CD4-positive, alpha-beta T cell (primary cell): Measurements from ENCODE around the gene CORO1C. TPM values are rescaled to one million over a fixed set of nuclear protein-coding genes. Genes with fewer than 3 reads are reported as not detected.

Experiments
- ATAC-seq: fragments of 200-7000 bp; cut with Tn5 transposase; one replicate; pipeline ENCODE4 v1.10.0; 2022; ENCODE audit warnings: mild to moderate bottlenecking; ENCODE audit not compliant: poor library complexity
- CTCF ChIA-PET: fragments of 350-600 bp; sonication (Branson Sonifier 250); formaldehyde crosslinking; loops from one replicate; lab custom pipeline; 2021; ENCODE audit warnings: antibody characterized with exemption, inconsistent platforms; lab: Charles Lee
- POLR2A ChIA-PET: fragments of 350-600 bp; sonication (Branson Sonifier 250); formaldehyde crosslinking; loops from one replicate; lab custom pipeline; 2021; ENCODE audit warnings: antibody characterized with exemption, inconsistent platforms; lab: Charles Lee
- DNase-seq, 14 experiments: peaks; one replicate each; pipeline ENCODE4 v3.0.0-alpha.2; 2013 to 2020; ENCODE audit warnings: mixed read lengths in 2 of 14
- H3K27ac ChIP-seq, 2 donors: one replicate each; pipeline versions ENCODE4 v1.5.1 to v1.7.0; 2013; ENCODE audit warnings: low read length in 2 of 2, low read depth in 1 of 2, mild to moderate bottlenecking in 1 of 2
- H3K27me3 ChIP-seq, 2 experiments: 1 replicate in 1 of 2; 2 replicates in 1 of 2; pipeline versions ENCODE4 v1.6.1 to v1.7.0; 2013; ENCODE audit warnings: low read length in 2 of 2, control low read depth in 1 of 2, mild to moderate bottlenecking in 1 of 2, moderate library complexity in 1 of 2; ENCODE audit not compliant: insufficient read depth in 2 of 2, control insufficient read depth in 1 of 2
- H3K36me3 ChIP-seq: one replicate; pipeline ENCODE4 v1.6.1; 2013; ENCODE audit warnings: low read length, control low read depth; ENCODE audit not compliant: insufficient read depth
- H3K4me1 ChIP-seq: one replicate; pipeline ENCODE4 v1.6.1; 2013; ENCODE audit warnings: low read length, control low read depth; ENCODE audit not compliant: insufficient read depth
- H3K4me3 ChIP-seq: one replicate; pipeline ENCODE4 v1.5.1; 2013; ENCODE audit warnings: mild to moderate bottlenecking, low read length, moderate library complexity
- H3K9me3 ChIP-seq, 2 experiments: 1 replicate in 1 of 2; 2 replicates in 1 of 2; pipeline versions ENCODE4 v1.6.1 to v1.7.0; 2013; ENCODE audit warnings: low read length in 2 of 2, mild to moderate bottlenecking in 2 of 2, control low read depth in 1 of 2, moderate library complexity in 1 of 2; ENCODE audit not compliant: control insufficient read depth in 1 of 2, insufficient read depth in 1 of 2
- H3K27ac Mint-ChIP-seq: one replicate; pipeline ENCODE4 v1.8.0; 2020; ENCODE audit warnings: mixed read lengths
- H3K27me3 Mint-ChIP-seq: one replicate; pipeline ENCODE4 v1.8.0; 2021; ENCODE audit warnings: mixed read lengths
- H3K36me3 Mint-ChIP-seq: one replicate; pipeline ENCODE4 v1.8.0; 2021; ENCODE audit warnings: low read depth, mixed read lengths
- H3K4me1 Mint-ChIP-seq: one replicate; pipeline ENCODE4 v1.8.0; 2021; ENCODE audit warnings: low read depth, mixed read lengths
- H3K4me3 Mint-ChIP-seq: one replicate; pipeline ENCODE4 v1.8.0; 2020; ENCODE audit warnings: mild to moderate bottlenecking, mixed read lengths
- H3K9me3 Mint-ChIP-seq: one replicate; pipeline ENCODE4 v1.8.0; 2020; ENCODE audit warnings: mixed read lengths
- CTCF ChIP-seq: fragments of 200-600 bp; IDR thresholded peaks from one replicate; pipeline ENCODE4 v1.8.0; 2022; ENCODE audit warnings: antibody characterized with exemption, mild to moderate bottlenecking
- intact Hi-C, 2 experiments: fragments of 100-400 bp; cut with DNase I in 1 of 2; cut with micrococcal nuclease in 1 of 2; formaldehyde crosslinking; loops; one replicate each; pipeline versions ENCODE4 v1.15.1 to v1.9.0; 2023 to 2025; cut with DNase I, micrococcal nuclease
- total RNA-seq, 174 experiments: library from RNA in 2 of 174; stranded (reverse) in 2 of 174; gene quantifications; one replicate each; pipeline ENCODE4 v1.2.3 and lab custom pipeline; 2021 to 2026

CORO1C gene
- total RNA-seq, 2 experiments from 2014 or later = 6.7 to 7.4 TPM

- H3K9me3 Mint-ChIP-seq = no peaks in the 10 kb centered on the region
- no peak within 1 kb of the TSS for H3K4me3 Mint-ChIP-seq
- H3K9me3 ChIP-seq = no peaks in the 10 kb centered on the region
- intact Hi-C loops = no loop called here
- ChIA-PET CTCF (no interaction called here), POLR2A (no interaction called here)
- H3K27me3 ChIP-seq = no peaks in the 10 kb centered on the region
- no peak within 1 kb of the TSS for H3K4me3 ChIP-seq
- no peak within 1 kb of the TSS for H3K27ac Mint-ChIP-seq
- no peaks in the 10 kb centered on the region for H3K27me3 Mint-ChIP-seq
- no peaks in the 10 kb centered on the region for H3K36me3 Mint-ChIP-seq
- H3K4me1 ChIP-seq = no peaks in the 10 kb centered on the region
- no peak for ATAC-seq
- no peaks in the 10 kb centered on the region for H3K4me1 Mint-ChIP-seq
- DNase-seq = no peak
- H3K27ac ChIP-seq = no peak within 1 kb of the TSS
- TF ChIP-seq CTCF = no peak
- H3K36me3 ChIP-seq = no peaks in the 10 kb centered on the region
Measured at GRCh38 chr12:108597559-108598471, 133.5 kb downstream of the CORO1C start, which contains the start of gene TMEM119. Gene TMEM119, minus strand, starts transcription at chr12:108598084. Its CDS starts 5,701 bp downstream, at chr12:108592383.

- no peak for TF ChIP-seq CTCF
- POLR2A ChIA-PET = no interaction called here
- Mint-ChIP-seq H3K27me3 (no peaks in the 10 kb centered on the region), H3K27ac (no peak overlapping the region), H3K4me3 (no peak overlapping the region), H3K4me1 (no peaks in the 10 kb centered on the region), H3K9me3 (no peaks in the 10 kb centered on the region), H3K36me3 (no peaks in the 10 kb centered on the region)
- Histone ChIP-seq H3K4me3 (no peak overlapping the region), H3K27me3 (no peaks in the 10 kb centered on the region), H3K9me3 (no peaks in the 10 kb centered on the region), H3K4me1 (no peaks in the 10 kb centered on the region), H3K36me3 (no peaks in the 10 kb centered on the region), H3K27ac (no peak overlapping the region)
- CTCF ChIA-PET = no interaction called here
- ATAC-seq (no peak), DNase-seq (no peak)
- intact Hi-C loops = no loop called here
Measured at GRCh38 chr12:108596854-108597558, 134.3 kb downstream of the CORO1C start.

- ATAC-seq = no peak
- Mint-ChIP-seq H3K9me3 (no peaks in the 10 kb centered on the region), H3K27me3 (no peaks in the 10 kb centered on the region), H3K4me1 (no peaks in the 10 kb centered on the region), H3K36me3 (no peaks in the 10 kb centered on the region), H3K4me3 (no peak overlapping the region), H3K27ac (no peak overlapping the region)
- Histone ChIP-seq H3K4me1 (no peaks in the 10 kb centered on the region), H3K27ac (no peak overlapping the region), H3K36me3 (no peaks in the 10 kb centered on the region), H3K9me3 (no peaks in the 10 kb centered on the region), H3K27me3 (no peaks in the 10 kb centered on the region), H3K4me3 (no peak overlapping the region)
- TF ChIP-seq CTCF = no peak
- intact Hi-C loops = no loop called here
- no peak for DNase-seq
- ChIA-PET CTCF (no interaction called here), POLR2A (interaction anchor here (1.2 kb wide), 1 partner anchor 11 kb away, joined by 3 read pairs; no protein-coding TSS in a partner anchor)
Measured at GRCh38 chr12:108595711-108596647, 135.3 kb downstream of the CORO1C start.
